Endodermal cell (in vitro differentiated cells): ENCODE measurements around the gene TRIM62. TPM values are rescaled to one million over a fixed set of nuclear protein-coding genes. Genes with fewer than 3 reads are reported as not detected.

ENCODE experiments used
- DNase-seq: peaks from one replicate; pipeline ENCODE4 v3.0.0-alpha.2; 2017
- H3K27ac ChIP-seq: 2 replicates; pipeline ENCODE4 v1.5.1; 2013; ENCODE audit warnings: mild to moderate bottlenecking, low read depth, low read length, moderate library complexity
- H3K27me3 ChIP-seq: 2 replicates; pipeline ENCODE4 v1.6.1; 2013; ENCODE audit warnings: mild to moderate bottlenecking, low read length, moderate library complexity; ENCODE audit not compliant: insufficient read depth, control insufficient read depth, poor library complexity, severe bottlenecking
- H3K36me3 ChIP-seq: 2 replicates; pipeline ENCODE4 v1.7.0; 2013; ENCODE audit warnings: mild to moderate bottlenecking, low read length, moderate library complexity; ENCODE audit not compliant: control insufficient read depth, insufficient read depth
- H3K4me1 ChIP-seq: one replicate; pipeline ENCODE4 v1.7.0; 2013; ENCODE audit warnings: low read length; ENCODE audit not compliant: control insufficient read depth, insufficient read depth
- H3K4me3 ChIP-seq: 2 replicates; pipeline ENCODE4 v1.5.1; 2013; ENCODE audit warnings: mild to moderate bottlenecking, low read length, moderate library complexity
- H3K9ac ChIP-seq: 2 replicates; pipeline ENCODE4 v1.6.1; 2013; ENCODE audit warnings: mild to moderate bottlenecking, low read length, moderate library complexity; ENCODE audit not compliant: poor library complexity, severe bottlenecking; ENCODE audit errors: extremely low read depth
- H3K9me3 ChIP-seq: 2 replicates; pipeline ENCODE4 v1.6.1; 2013; ENCODE audit warnings: mild to moderate bottlenecking, low read length, moderate library complexity; ENCODE audit not compliant: control insufficient read depth
- H3K27ac Mint-ChIP-seq: 2 replicates; pipeline ENCODE4 v1.8.0; 2020; ENCODE audit warnings: mixed read lengths
- H3K27me3 Mint-ChIP-seq: 2 replicates; pipeline ENCODE4 v1.8.0; 2021; ENCODE audit warnings: mild to moderate bottlenecking, mixed read lengths; ENCODE audit not compliant: insufficient read depth
- H3K36me3 Mint-ChIP-seq: 2 replicates; pipeline ENCODE4 v1.8.0; 2020; ENCODE audit warnings: low read depth, mixed read lengths
- H3K4me1 Mint-ChIP-seq: 2 replicates; pipeline ENCODE4 v1.8.0; 2020; ENCODE audit warnings: mixed read lengths
- H3K4me3 Mint-ChIP-seq: 2 replicates; pipeline ENCODE4 v1.8.0; 2020; ENCODE audit warnings: mild to moderate bottlenecking, moderate library complexity, mixed read lengths
- H3K9me3 Mint-ChIP-seq: 2 replicates; pipeline ENCODE4 v1.8.0; 2020; ENCODE audit warnings: mild to moderate bottlenecking, mixed read lengths
- CTCF ChIP-seq: fragments of 200-600 bp; sonication (generic); conservative IDR thresholded peaks from 2 replicates; pipeline ENCODE4 v1.5.0; 2021; ENCODE audit warnings: antibody characterized with exemption, mild to moderate bottlenecking
- WGBS, 2 experiments: methylation state at CpG; one replicate each; pipeline versions ENCODE4 v1.1.5 to v1.1.7; 2013; ENCODE audit warnings: missing lambda C conversion rate in 2 of 2, mixed read lengths in 1 of 2; ENCODE audit not compliant: insufficient coverage in 1 of 2, insufficient read length in 1 of 2; 5-methylcytosine and 5-hydroxymethylcytosine counted together
- total RNA-seq, 2 donors: library from RNA; stranded (reverse); fragmentation: NEBNext Ultra II Directional in 1 of 2; extraction: Animal tissue kit (Norgen Biotek cat#: 25700) in 1 of 2; gene quantifications; 2 replicates in 1 of 2; 3 replicates in 1 of 2; pipeline ENCODE4 v1.2.1, GENCODE V29; 2021

TRIM62 gene
- total RNA-seq, 2 donors from 2014 or later = 5.1 to 6.0 TPM

- Histone ChIP-seq H3K9ac (no peak overlapping the region), H3K9me3 (no peaks in the 10 kb centered on the region), H3K27ac (no peak overlapping the region), H3K36me3 (no peaks in the 10 kb centered on the region), H3K27me3 (no peaks in the 10 kb centered on the region), H3K4me1 (no peaks in the 10 kb centered on the region), H3K4me3 (no peak overlapping the region)
- Mint-ChIP-seq H3K4me3 (no peak overlapping the region), H3K27ac (no peak overlapping the region), H3K27me3 (no peaks in the 10 kb centered on the region), H3K4me1 (peaks cover 5% of the 10 kb centered on the region), H3K9me3 (no peaks in the 10 kb centered on the region), H3K36me3 (no peaks in the 10 kb centered on the region)
- 0 to 69% methylated on average over 1 to 4 of the region's 4 CpGs for WGBS, 2 experiments
- DNase-seq = no peak
- TF ChIP-seq CTCF = no peak
These were observed 8.8 kb downstream of the TRIM62 start for GRCh38 chr1:33173091-33173490.

GRCh38 chr1:33171977-33172813, 9.6 kb downstream of the TRIM62 start:
- TF ChIP-seq CTCF = no peak
- H3K36me3 Mint-ChIP-seq = no peaks in the 10 kb centered on the region
- H3K4me3 ChIP-seq = no peak overlapping the region
- no peaks in the 10 kb centered on the region for H3K27me3 ChIP-seq
- no peak overlapping the region for H3K9ac ChIP-seq
- H3K4me1 ChIP-seq = no peaks in the 10 kb centered on the region
- no peaks in the 10 kb centered on the region for H3K36me3 ChIP-seq
- H3K27ac ChIP-seq = peak overlapping the region; percentile 57
- H3K27me3 Mint-ChIP-seq = no peaks in the 10 kb centered on the region
- no peaks in the 10 kb centered on the region for H3K9me3 Mint-ChIP-seq
- no peaks in the 10 kb centered on the region for H3K9me3 ChIP-seq
- H3K27ac Mint-ChIP-seq = no peak overlapping the region
- H3K4me1 Mint-ChIP-seq = peaks cover 5% of the 10 kb centered on the region
- no peak overlapping the region for H3K4me3 Mint-ChIP-seq
- WGBS, 2 experiments = 82 to 91% methylated on average over 4 to 8 of the region's 9 CpGs
- DNase-seq = no peak

- Mint-ChIP-seq H3K27ac (no peak overlapping the region), H3K36me3 (peaks cover 5% of the 10 kb centered on the region), H3K4me1 (peaks cover 5% of the 10 kb centered on the region), H3K27me3 (peaks cover 3% of the 10 kb centered on the region), H3K4me3 (no peak overlapping the region), H3K9me3 (peaks cover 3% of the 10 kb centered on the region)
- H3K9me3 ChIP-seq = no peaks in the 10 kb centered on the region
- 92 to 98% methylated on average over 10 to 13 of the region's 13 CpGs for WGBS, 2 experiments
- H3K9ac ChIP-seq = no peak overlapping the region
- H3K27ac ChIP-seq = no peak overlapping the region
- no peaks in the 10 kb centered on the region for H3K27me3 ChIP-seq
- no peaks in the 10 kb centered on the region for H3K4me1 ChIP-seq
- no peaks in the 10 kb centered on the region for H3K36me3 ChIP-seq
- H3K4me3 ChIP-seq = no peak overlapping the region
- no peak for TF ChIP-seq CTCF
- DNase-seq = no peak
These were observed 11.2 kb downstream of the TRIM62 start for GRCh38 chr1:33170351-33171274.
